Ovary (tissue), 3 donors: ENCODE measurements around the gene TIFAB.

Source experiments
- POLR2A ChIP-seq: fragments of 450-650 bp; IDR thresholded peaks from one replicate; pipeline ENCODE4 v1.6.1; 2017; ENCODE audit warnings: antibody characterized with exemption, mild to moderate bottlenecking, moderate library complexity
- TF ChIP-seq, protein P1 (sequence below), 3 donors: fragments of 450-650 bp in 2 of 3; fragments of 200-600 bp in 1 of 3; IDR thresholded peaks; one replicate each; pipeline versions ENCODE4 v1.5.1 to v1.8.0; 2016 to 2022; ENCODE audit warnings: antibody characterized with exemption in 3 of 3, mild to moderate bottlenecking in 1 of 3
- donor health status: DM: no; HTN: no; CAD: no.

GRCh38 chr5:135446206-135446605 lies 5.9 kb downstream of the TIFAB start:
- TF ChIP-seq, protein P1, sequence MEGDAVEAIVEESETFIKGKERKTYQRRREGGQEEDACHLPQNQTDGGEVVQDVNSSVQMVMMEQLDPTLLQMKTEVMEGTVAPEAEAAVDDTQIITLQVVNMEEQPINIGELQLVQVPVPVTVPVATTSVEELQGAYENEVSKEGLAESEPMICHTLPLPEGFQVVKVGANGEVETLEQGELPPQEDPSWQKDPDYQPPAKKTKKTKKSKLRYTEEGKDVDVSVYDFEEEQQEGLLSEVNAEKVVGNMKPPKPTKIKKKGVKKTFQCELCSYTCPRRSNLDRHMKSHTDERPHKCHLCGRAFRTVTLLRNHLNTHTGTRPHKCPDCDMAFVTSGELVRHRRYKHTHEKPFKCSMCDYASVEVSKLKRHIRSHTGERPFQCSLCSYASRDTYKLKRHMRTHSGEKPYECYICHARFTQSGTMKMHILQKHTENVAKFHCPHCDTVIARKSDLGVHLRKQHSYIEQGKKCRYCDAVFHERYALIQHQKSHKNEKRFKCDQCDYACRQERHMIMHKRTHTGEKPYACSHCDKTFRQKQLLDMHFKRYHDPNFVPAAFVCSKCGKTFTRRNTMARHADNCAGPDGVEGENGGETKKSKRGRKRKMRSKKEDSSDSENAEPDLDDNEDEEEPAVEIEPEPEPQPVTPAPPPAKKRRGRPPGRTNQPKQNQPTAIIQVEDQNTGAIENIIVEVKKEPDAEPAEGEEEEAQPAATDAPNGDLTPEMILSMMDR (IDR thresholded peaks at IDR 0.05), result no peak
- TF ChIP-seq POLR2A, result no peak
